ENCODE data around the gene NEU2.
A peak's percentile ranks its signal among the peaks of the same experiment; 100 is the strongest.
"Not testable (repeated sequence)": the region's sequence is repeated elsewhere in the genome, so short reads cannot be mapped to it uniquely, and the experiment has no call there.

Gene NEU2

DNA sequence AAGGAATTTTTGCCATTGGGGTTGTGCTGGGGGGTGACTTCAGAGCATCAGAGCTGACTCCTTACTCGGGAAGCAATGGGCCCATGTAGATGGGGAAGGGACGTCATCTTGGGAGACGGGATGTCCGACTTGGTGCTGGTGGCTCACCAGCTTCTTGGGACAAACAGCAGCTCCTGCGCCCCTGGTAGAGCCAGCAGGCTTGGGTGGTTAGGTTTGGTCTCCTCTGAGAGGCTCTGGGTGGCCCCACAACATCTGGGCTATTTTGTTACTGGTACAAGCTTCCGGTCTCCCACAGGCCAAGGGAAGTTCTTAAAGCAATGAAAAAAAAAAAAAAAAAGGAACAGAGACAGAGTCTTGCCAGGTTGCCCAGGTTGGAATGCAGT lies 21.2 kb upstream of the NEU2 start:
- DNase-seq: no peak

DNA sequence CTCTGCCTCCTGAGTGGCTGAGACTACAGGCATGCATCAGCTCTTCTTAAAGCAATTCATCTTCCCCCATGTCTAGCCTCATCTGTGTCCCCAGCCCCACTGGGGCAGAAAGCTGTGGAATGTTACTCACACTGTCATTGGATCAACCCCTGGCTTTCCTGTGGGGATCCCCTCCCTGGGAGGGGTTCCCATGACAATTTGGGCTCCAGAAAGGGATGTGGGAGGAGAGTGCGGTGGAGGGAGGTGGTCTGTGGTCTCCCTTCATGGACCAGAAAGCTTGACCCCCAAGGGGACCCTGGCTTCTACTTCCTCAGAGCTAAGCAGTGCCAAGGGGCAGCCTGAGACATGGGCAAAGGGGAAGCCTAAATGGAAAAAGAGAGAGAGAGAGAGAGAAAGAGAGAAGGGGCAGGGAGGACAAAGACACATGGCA lies 20.8 kb upstream of the NEU2 start:
- DNase-seq: no peak

DNA sequence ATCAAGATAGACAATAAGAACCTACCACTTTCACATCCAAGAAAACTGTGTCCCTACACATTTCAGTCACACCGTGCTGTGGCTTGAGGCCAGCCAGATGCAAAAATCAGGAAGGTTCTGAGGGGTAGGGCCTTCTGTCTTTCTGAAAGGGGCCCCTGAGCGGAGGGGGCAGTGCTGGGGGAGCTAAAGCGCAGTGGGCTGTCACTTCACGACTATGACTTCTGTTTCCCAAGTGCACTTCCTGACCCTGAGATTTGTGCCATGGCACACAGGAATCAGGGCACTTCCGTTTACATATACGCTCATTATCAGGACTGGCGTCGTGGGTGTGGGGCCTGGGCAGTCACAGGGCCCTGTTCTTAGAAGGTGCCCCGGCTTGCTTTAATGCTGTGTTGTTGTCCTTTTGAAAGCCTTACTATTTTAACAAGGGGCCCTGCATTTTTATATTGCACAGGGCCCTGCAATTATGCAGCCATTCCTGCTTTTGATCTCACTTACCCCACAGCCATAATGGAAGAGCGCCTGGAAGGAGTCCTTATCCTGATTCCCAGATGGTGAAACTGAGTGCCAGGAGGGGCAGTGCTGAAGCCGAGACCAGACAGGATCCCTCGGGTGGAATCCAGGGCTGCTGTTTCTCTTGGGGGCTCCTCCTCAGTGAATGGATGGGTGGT lies 20.0 kb upstream of the NEU2 start:
- DNase-seq: no peak

DNA sequence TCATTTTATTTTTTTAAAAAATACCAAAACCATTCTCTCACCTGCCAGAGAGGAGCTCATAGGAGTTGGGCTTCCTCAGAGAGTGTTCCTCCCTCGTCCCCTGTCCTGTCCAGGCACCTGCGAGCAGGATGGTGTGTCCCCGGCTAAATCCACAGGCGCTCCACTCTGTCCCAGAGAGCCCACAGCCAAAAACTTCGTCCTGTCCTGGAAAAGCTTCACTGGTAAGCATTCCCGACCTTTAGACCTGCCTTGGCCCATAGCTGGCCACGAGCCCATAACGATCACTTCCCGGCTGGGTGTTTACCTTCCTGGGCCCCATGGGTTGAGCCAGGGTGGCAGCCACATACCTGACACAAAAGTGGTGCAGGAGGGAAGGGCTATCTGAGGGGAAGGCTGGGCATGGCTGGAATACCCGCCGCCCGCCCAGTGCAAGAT lies 19.4 kb upstream of the NEU2 start, which contains the start of gene NGEF:
Gene NGEF (minus strand): TSS at position 230 of the 435 bp plus-strand sequence. CDS start 38,366 bp downstream, outside the sequence.
- no peak for DNase-seq

DNA sequence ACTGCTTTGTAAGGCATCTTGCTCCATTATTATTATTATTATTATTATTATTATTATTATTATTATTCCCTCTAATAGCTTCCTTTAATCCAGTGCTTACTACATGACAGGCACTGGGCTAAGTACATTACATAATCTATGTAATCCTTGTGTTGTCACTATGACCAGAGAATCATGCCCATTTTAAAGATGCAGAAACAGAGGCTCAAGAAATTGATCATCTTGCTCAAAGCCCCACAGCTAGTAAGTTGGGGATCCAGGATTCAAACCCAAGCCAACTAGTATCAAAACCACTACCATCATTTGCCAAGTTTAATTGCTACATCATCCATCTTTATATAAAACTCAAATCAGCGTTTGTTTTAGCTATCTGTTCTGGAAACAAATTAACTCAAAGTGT lies 18.8 kb upstream of the NEU2 start:
- DNase-seq: no peak

DNA sequence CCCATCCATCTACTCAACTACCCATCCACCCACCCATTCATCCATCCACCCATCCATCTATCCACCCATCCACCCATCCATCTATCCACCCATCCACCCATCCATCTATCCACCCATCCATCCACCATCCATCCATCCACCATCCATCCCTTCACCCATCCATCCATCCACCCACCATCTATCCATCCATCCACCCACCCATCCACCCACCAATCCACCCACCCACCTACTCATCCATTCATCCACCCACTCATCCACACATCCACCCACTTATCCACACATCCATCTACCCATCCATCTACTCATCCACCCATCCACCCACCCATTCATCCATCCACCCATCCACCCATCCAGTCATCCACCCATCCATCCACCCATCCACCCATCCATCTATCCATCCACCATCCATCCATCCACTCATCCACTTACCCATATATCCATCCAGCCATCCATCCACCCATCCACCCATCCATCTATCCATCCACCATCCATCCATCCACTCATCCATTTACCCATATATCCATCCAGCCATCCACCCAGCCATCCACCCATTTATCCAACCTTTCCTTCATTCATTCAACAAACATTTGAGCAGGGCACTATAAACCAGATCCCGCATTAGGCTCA lies 17.3 kb upstream of the NEU2 start:
- no peak for DNase-seq

DNA sequence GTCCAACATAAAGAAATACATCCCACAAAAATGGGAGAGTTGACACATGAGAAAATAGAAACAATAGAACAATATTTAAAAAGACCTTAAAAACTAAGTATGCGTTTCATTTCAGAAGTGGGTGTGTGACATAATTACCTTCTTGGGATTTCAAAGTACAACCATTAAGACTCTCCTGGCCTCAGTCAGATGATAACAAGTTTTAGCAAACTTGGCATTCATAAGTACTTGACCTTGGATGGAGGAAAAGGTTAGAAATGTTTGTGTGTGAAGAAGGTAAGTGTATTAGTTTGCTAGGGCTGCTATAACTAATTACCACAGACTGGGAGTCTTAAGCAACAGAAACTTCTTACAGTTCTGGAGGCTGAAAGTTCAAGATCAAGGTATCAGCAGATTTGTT lies 14.5 kb upstream of the NEU2 start:
- DNase-seq: no peak

DNA sequence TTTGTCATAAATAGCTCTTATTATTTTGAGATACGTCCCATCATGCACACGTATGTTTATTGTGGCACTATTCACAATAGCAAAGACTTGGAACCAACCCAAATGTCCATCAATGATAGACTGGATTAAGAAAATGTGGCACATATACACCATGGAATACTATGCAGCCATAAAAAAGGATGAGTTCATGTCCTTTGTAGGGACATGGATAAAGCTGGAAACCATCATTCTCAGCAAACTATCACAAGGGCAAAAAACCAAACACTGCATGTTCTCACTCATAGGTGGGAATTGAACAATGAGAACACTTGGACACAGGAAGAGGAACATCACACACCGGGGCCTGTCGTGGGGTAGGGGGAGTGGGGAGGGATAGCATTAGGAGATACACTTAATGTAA lies 12.9 kb upstream of the NEU2 start:
- DNase-seq: not testable (repeated sequence)

DNA sequence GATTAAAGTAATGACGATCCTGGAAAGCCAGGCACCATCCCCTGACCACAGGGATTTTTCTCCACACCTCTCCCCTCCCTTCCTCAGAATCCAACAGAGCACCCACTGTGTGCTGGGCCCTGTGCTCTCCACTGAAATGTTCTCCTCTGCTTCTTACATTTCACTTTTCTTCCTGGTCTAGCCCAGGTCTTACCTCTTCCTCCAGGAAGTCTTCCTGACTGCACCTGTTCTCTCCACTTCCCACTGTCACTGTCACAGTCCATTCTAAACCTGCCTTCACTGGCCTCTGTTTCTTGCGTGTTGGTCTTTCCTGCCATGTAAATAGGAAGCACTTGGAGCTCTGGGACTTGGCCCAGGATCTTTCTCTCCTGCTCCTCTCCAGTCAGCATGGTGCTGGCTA lies 12.0 kb upstream of the NEU2 start:
- DNase-seq: no peak

DNA sequence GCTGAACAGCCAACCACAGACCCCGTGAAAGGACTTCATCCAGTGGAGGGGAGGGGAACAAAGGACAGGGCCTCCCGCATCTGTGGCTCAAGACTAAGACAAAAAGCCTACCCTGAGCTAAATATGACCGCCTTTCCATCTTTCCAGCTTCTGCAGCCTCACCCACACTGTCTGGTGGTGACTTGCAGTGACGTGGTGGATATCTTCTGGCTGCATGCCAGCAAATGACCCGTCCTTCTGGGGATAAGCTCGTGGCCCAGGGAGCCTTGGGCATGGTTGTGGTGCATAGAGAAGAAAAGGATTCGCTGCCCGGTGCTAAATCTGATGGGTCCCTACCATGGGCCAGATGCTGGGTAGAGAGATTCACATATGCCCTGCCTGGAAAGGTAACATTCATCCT lies 10.7 kb upstream of the NEU2 start:
- no peak for DNase-seq

DNA sequence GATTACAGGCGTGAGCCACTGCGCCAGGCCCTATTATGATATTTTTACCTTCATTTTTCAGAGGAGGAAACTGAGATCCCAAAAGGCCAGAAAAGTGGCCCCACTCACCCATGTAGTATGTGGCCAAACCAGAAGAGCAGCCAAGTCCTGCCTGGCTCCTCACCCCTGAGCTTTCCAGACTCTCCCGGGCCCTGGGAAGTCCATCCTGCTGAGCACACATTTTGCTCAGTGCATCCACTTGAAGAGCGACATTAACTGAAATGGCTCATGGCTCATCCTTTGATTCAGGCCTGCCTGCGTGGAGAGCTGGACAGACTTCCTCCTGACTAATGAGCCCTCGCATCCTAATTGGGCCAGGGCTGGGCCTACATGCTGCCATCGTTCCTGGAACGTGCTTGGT lies 9.9 kb upstream of the NEU2 start:
- DNase-seq: no peak

DNA sequence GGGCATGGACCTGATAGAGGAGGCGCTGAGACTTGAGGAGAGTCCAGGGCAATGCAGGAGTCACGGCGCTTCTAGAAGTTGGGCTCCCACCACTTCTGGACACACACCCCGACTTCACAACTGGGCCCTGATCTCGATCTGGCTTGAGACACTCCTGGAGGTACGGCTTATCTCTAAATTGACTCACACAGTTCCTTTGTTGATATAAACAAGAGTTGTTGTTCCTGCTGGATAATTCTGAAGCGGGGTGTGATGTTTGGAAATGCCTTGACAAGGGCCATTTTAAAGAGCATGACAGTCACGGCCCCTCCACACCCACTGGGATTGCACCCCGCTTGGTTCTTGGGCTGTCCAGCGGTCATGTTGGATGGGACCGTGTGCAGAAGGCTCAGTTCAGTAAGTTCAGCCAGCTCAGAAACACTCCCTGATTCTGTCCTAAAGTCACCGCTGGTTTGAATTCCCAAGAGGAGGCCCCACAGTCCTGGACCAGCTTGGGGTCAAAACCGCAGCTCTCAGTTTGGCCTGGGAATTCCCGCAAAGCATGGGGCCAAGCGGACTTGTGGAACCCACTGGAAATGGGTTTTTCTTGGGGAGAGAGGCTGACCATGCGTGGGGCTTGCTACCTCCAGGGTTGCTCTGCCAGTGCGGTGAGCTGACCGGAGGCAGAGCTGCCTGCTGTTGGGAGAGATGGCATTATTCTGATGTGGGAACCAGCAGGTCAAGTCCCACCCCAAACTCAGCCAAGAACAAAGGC lies 9.3 kb upstream of the NEU2 start:
- no peak for DNase-seq

DNA sequence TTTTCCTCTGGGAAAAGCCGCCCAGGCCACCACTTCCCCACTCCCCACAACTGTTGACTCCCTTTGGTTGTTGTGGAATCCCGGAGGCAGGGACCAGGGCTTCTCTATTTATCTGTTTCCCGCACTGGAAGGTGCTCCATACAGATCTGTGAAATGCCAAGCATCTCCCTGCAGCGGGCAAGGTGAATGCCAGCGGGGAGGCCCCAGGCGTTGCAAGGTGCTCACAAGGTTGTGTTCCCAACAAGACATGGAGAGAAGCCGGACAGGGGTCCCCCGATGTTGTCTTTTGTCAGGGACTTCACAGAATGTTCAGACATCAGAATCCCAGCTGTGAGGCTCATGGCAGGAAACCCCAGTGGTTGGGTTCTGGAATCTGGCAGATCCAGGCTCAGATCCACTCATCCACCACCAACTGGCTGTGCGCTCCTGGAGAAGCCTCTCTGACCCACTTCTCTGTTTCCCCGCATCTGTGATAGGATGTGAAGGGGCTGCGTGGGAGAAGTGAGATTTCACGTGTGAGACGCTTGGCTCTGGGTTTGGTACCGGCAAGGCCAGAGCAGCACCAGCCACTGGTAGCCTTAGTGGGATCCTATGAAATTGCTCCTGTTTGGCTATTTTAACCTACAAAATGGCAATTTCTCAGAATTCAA lies 8.6 kb upstream of the NEU2 start:
- no peak for DNase-seq

DNA sequence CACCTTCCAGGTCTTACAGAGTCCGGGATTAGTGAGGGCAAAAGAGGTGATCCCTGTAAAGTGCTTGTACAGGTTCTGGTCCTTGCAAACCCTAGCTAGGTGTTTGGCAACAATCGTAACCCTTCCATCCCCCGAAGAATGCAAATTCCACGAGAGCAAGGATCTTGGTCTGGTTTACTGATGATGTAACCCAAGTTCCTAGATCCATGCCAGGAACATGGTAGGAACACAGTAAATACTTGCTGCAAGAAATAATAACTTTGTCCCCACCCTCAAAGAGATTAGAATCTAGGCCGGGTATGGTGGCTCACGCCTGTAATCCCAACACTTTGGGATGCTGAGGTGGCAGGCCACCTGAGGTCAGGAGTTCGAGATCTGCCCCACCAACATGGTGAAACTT lies 6.8 kb upstream of the NEU2 start:
- no peak for DNase-seq

DNA sequence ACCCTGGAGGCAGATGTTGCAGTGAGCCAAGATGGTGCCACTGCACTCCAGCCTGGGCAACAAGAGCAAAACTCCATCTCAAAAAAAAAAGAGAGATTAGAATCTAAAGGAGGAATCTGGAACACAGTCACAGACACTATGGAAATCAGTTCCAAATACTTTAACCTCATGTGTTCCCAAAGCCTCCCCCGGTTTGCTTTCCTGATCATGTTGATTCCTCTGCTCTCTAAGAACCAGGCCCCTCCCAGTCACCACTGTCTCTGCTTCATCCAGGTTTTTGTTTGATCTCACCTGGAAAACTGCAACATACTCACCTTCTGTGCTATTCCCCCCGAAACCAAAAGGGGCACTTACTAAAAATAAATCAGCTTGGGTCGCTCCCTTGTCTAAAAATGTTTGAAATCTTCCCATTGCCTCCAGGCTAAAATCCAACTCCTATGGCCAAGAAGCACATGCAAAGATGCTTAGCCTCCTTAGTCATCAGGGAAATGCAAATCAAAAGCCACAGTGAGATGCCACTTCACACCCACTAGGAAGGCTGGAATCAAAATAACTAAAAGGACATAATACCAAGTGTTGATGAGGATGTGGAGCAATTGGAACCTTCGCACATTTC lies 6.2 kb upstream of the NEU2 start:
- peak; percentile 50 for DNase-seq

DNA sequence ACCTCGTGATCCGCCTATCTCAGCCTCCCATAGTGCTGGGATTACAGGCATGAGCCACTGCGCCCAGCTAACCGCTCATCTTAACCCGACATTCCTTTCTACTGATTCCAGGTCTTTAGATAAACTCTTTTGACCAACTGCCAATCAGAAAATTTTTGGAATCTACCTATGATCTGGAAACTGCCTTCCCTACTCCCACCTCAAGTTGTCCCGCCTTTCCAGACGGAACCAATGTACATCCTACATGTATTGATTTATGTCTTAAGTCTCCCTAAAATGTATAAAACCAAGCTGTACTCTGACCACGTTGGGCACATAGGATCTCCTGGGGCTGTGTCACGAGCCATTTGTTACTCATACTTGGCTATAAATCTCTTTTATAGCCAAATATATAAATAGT lies 3.2 kb upstream of the NEU2 start:
- peak; percentile 48 for DNase-seq

DNA sequence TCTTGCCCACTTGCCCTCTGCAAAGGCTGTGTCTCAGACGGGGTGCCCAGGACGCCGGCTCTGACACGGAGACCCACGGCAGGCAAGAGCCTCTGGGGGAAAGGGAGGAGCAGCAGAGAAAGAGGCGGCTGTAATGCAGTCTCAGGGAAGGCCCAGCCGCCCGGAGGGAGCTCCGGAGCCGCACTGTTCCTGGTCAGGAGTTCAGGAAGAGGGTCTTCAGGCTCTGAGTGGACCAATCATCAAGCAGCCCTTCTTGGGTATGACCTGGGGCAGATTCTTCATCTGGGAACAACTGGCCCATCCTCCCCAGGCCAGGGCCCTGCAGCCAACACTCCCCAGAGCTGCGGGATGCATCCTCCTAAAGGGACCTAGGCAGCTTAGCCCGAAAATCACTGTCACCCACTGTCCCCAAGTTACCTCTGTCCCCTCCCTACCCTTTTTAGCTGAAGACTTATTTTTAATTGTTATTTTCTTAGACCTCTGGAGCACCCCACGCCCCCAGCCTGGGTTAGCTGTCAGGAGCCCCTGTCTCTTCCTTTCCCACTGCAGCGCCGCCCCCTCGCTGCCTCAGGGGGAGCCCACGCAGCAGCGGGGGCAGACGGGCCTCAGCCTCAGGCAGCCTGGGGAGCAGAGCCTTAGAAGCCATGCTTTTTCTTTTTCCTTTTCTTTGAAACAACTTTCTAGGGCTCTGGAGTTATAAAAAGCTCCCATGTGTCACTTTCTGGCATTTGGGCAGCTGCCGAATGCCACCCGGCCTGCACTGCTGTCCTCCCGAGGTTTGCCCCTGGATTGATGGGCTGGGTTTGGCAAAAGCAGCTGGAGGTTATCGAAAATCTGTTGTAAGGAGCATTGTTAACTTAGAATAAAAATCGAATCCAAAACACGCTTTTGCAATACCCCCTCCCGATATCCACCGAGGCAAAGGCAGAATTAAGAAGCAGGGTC lies 644 bp upstream of the NEU2 start:
- no peak for DNase-seq

DNA sequence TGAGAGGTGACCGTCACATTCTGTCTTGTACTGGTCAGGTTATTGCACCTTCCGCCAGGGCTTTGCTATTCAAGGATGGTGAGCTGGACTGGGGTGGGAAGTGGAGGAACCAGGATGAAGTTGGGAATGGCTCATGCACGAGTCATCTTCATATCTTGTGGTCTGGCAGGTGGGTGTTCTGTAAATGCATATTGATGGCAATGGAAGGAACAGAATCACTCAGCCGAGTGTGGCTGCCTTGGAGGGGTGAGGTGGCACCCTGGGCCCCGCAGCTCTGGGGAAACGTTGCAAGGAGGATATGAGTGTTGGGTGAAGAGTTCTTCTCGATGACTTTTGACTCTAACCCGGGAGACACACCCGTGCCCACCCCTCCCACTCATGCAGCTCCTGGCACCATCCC lies 1.2 kb downstream of the NEU2 start:
- peak; percentile 12 for DNase-seq

DNA sequence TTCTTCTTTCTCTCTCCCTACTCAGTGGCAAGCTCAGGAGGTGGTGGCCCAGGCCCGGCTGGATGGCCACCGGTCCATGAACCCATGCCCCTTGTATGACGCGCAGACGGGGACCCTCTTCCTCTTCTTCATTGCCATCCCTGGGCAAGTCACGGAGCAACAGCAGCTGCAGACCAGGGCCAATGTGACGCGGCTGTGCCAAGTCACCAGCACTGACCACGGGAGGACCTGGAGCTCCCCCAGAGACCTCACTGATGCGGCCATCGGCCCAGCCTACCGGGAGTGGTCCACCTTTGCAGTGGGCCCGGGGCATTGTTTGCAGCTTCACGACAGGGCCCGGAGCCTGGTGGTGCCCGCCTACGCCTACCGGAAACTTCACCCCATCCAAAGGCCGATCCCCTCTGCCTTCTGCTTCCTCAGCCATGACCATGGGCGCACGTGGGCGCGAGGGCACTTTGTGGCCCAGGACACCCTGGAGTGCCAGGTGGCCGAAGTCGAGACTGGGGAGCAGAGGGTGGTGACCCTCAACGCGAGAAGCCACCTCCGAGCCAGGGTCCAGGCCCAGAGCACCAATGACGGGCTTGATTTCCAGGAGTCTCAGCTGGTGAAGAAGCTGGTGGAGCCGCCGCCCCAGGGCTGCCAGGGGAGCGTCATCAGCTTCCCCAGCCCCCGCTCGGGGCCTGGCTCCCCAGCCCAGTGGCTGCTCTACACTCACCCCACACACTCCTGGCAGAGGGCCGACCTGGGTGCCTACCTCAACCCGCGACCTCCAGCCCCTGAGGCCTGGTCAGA lies 1.8 kb downstream of the NEU2 start:
- DNase-seq: no peak

DNA sequence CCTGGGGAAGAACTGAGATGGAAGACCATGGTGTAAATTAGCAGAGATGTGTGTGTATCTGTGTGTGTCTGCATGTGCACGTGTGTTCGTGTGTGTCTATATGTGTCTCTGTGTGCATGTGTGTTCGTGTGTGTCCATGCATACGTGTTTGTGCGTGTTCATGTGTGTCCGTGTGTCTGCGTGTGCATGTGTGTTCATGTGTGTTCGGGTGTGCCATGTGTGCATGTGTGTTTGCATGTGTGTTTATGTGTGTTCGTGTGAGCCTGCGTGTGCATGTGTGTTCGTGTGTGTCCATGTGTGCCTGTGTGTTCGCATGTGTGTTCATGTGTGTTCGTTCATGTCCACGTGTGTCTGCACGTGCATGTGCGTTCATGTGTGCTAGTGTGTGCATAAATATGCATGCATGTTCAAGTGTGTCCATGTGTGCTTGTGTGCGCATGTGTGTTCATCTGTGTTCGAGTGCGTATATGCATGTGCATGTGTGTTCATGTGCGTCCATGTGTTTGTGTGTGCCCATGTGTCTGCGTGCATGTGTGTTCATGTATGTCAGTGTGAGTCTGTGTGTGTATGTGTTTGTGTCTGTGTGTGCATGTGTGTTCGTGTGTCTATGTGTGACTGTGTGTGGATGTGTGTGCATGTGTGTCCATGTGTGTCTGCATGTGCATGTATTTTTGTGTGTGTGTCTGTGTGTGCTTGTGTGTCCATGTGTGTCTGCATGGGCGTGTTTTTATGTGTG lies 3.1 kb downstream of the NEU2 start:
- DNase-seq: no peak
